Limb (tissue), 2 donors: Measurements from ENCODE around the gene DPH1.
"Not testable (repeated sequence)": the region's sequence is repeated elsewhere in the genome, so short reads cannot be mapped to it uniquely, and the experiment has no call there.

Experiments used
- DNase-seq, 2 donors: peaks; one replicate each; pipeline ENCODE4 v3.0.0-alpha.2; 2016; ENCODE audit errors: extremely low spot score in 2 of 2

Gene DPH1

GRCh38 chr17:2008332-2009126 lies 21.4 kb upstream of the DPH1 start:
- DNase-seq: no peak

- no peak for DNase-seq
These were observed 20.2 kb upstream of the DPH1 start for GRCh38 chr17:2009737-2010136.

GRCh38 chr17:2011411-2012371 lies 18.3 kb upstream of the DPH1 start:
- no peak for DNase-seq

- DNase-seq: no peak
These were observed 17.5 kb upstream of the DPH1 start for GRCh38 chr17:2012499-2012898.

GRCh38 chr17:2013220-2013993 lies 16.5 kb upstream of the DPH1 start:
- not testable (repeated sequence) for DNase-seq

GRCh38 chr17:2013994-2014317 lies 16.0 kb upstream of the DPH1 start:
- no peak for DNase-seq

GRCh38 chr17:2015314-2015713 lies 14.6 kb upstream of the DPH1 start:
- no peak for DNase-seq

- DNase-seq: no peak
These were observed 13.5 kb upstream of the DPH1 start for GRCh38 chr17:2016494-2016893.

- no peak for DNase-seq
These were observed 12.5 kb upstream of the DPH1 start for GRCh38 chr17:2017274-2017941.

- no peak for DNase-seq
These were observed 11.0 kb upstream of the DPH1 start for GRCh38 chr17:2018716-2019510.

GRCh38 chr17:2019723-2020122 lies 10.2 kb upstream of the DPH1 start:
- no peak for DNase-seq

GRCh38 chr17:2020721-2021120 lies 9.2 kb upstream of the DPH1 start:
- no peak for DNase-seq

GRCh38 chr17:2022647-2023240 lies 7.2 kb upstream of the DPH1 start:
- DNase-seq: no peak

GRCh38 chr17:2023256-2023655 lies 6.7 kb upstream of the DPH1 start:
- no peak for DNase-seq

- peak in 1 of 2 donors; percentile 78 for DNase-seq
These were observed 6.0 kb upstream of the DPH1 start for GRCh38 chr17:2023692-2024571.

- no peak for DNase-seq
These were observed 5.3 kb upstream of the DPH1 start for GRCh38 chr17:2024572-2025219.

GRCh38 chr17:2025220-2025621 lies 4.7 kb upstream of the DPH1 start, which contains the start of gene RTN4RL1:
TSS of gene RTN4RL1 (minus strand) at chr17:2025334. CDS start at chr17:2024865, 469 bp downstream.
- DNase-seq: peak; percentile 55 to 80

- peak; percentile 57 to 82 for DNase-seq
These were observed 4.2 kb upstream of the DPH1 start for GRCh38 chr17:2025622-2026309.
